Muscle layer of colon (tissue), 2 donors: ENCODE results near the gene FAM78A.

ENCODE experiments used
- H3K27ac ChIP-seq: one replicate; pipeline ENCODE4 v1.7.0; 2013; ENCODE audit warnings: low read depth, mild to moderate bottlenecking, low read length, moderate library complexity
- H3K27me3 ChIP-seq, 2 donors: one replicate each; pipeline ENCODE4 v1.7.0; 2013; ENCODE audit warnings: low read length in 2 of 2, mild to moderate bottlenecking in 2 of 2; ENCODE audit not compliant: insufficient read depth in 2 of 2, control insufficient read depth in 1 of 2
- H3K36me3 ChIP-seq: one replicate; pipeline ENCODE4 v1.7.0; 2013; ENCODE audit warnings: mild to moderate bottlenecking, low read length; ENCODE audit not compliant: insufficient read depth
- H3K4me1 ChIP-seq: one replicate; pipeline ENCODE4 v1.7.0; 2013; ENCODE audit warnings: mild to moderate bottlenecking, low read length; ENCODE audit not compliant: insufficient read depth
- H3K4me3 ChIP-seq, 2 donors: one replicate each; pipeline ENCODE4 v1.7.0; 2013; ENCODE audit warnings: low read length in 2 of 2, low read depth in 1 of 2, mild to moderate bottlenecking in 1 of 2, moderate library complexity in 1 of 2
- H3K9ac ChIP-seq: one replicate; pipeline ENCODE4 v1.7.0; 2013; ENCODE audit warnings: low read length
- H3K9me3 ChIP-seq: one replicate; pipeline ENCODE4 v1.7.0; 2013; ENCODE audit warnings: mild to moderate bottlenecking, low read length
- donor health status: abdominal sarcoma.
- donor health status: Adenocarcinoma of cecum.

The FAM78A gene

DNA sequence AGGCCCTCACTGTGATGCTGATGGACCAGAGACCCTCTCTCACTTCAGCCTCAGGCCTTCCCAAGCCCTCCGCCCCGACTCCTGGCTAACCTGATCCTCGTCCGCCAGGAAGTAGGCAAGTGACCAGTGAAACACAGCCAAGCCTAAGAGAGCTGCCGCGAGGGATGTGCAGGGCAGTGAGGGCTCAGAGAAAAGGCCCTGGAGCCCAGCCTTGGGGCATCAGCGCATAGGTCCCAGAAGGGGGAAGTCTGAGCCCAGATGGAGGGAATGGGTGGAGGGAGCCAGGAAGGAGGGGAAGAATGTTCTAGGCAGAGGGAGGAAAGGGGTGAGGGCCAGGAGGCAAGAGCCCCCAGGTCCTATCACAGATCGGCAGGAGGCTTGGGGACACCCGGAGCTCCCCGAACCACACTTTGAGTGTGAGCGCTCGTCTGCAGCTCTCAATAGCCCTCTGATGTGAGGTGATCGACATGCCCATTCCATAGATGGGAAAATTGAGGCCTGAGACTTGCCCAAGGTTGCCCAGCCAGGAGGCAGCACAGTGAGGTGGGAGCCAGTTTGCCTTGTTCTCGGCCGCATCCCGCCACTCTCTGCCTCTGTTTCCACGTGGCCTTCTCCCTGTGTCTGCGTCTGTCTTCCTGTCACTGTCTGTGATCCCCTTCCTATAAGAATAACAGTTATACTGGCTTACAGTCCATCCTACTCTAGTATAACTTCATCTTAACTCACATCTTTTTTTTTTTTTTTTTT is 33.4 kb upstream of the FAM78A start:
- no peak overlapping the region for H3K9ac ChIP-seq
- no peaks in the 10 kb centered on the region for H3K9me3 ChIP-seq
- H3K27me3 ChIP-seq = no peaks in the 10 kb centered on the region
- H3K4me1 ChIP-seq = no peaks in the 10 kb centered on the region
- H3K27ac ChIP-seq = no peak overlapping the region
- H3K36me3 ChIP-seq = no peaks in the 10 kb centered on the region
- H3K4me3 ChIP-seq = no peak overlapping the region

DNA sequence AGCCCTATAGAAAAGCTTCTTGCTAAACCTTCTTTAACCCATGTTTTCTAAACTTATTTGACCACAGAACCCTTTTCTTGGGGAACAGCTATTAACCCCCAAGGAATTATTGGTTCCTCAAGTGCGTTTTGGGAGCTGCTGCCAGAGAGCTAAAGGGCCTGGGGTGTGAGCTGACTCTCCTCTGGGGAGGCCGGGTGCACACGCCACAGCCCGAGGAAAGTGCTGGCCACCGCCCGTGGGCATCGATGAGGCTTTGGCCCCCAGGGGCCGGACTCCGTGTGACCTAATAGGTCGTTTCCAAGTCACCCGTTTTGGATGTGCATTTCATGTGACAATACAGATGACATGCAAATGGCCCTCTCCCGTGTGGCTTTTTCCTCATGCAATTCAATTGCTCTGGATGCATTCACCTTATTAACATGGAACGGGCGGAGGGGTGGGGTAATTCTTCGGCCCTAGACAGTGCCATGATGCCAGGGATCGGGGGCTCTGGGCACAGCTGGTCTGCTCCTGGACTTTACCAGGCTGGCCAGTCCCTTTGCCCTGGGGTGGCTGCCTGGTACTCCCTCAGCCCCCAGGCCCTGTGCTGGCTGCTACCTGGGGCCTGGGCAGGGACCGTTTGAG is 32.7 kb upstream of the FAM78A start:
- H3K4me1 ChIP-seq = no peaks in the 10 kb centered on the region
- no peak overlapping the region for H3K4me3 ChIP-seq
- no peak overlapping the region for H3K27ac ChIP-seq
- no peaks in the 10 kb centered on the region for H3K36me3 ChIP-seq
- no peaks in the 10 kb centered on the region for H3K9me3 ChIP-seq
- H3K9ac ChIP-seq = no peak overlapping the region
- no peaks in the 10 kb centered on the region for H3K27me3 ChIP-seq

DNA sequence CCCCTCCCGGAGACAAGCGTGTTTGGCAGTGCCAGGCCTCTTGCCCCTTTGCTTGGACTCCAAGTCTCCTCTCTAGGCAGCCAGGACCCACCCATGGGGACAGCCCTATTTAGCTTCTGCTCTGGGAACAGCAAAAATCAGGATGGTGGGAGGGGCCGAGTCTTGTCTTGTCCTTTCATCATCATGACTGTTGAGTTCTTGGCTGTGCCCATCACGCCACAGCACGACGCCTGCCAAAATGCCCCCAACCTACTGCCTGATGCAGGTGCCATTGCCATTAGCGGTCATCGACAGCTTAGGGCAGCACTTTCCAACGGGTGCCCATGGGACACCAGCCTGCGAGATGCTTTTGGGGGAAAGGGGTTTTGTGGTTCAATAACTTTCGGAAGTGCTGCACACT is 32.1 kb upstream of the FAM78A start:
- Histone ChIP-seq H3K36me3 (no peaks in the 10 kb centered on the region), H3K27me3 (no peaks in the 10 kb centered on the region), H3K4me1 (no peaks in the 10 kb centered on the region), H3K9me3 (no peaks in the 10 kb centered on the region), H3K27ac (no peak overlapping the region), H3K4me3 (no peak overlapping the region), H3K9ac (no peak overlapping the region)

DNA sequence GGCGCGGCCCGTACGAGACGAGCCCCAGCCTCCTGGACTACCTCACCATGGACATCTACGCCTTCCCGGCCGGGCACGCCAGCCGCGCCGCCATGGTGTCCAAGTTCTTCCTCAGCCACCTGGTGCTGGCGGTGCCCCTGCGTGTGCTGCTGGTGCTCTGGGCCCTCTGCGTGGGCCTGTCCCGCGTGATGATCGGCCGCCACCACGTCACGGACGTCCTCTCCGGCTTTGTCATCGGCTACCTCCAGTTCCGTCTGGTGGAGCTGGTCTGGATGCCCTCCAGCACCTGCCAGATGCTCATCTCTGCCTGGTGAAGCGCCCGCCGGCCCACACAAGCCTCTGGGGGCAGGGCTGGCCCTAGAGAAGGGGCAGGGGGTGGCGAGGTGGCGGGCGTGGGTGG is 31.7 kb upstream of the FAM78A start:
- H3K27me3 ChIP-seq = no peaks in the 10 kb centered on the region
- H3K4me1 ChIP-seq = no peaks in the 10 kb centered on the region
- H3K4me3 ChIP-seq = no peak overlapping the region
- H3K9me3 ChIP-seq = no peaks in the 10 kb centered on the region
- H3K36me3 ChIP-seq = no peaks in the 10 kb centered on the region
- no peak overlapping the region for H3K9ac ChIP-seq
- H3K27ac ChIP-seq = no peak overlapping the region

DNA sequence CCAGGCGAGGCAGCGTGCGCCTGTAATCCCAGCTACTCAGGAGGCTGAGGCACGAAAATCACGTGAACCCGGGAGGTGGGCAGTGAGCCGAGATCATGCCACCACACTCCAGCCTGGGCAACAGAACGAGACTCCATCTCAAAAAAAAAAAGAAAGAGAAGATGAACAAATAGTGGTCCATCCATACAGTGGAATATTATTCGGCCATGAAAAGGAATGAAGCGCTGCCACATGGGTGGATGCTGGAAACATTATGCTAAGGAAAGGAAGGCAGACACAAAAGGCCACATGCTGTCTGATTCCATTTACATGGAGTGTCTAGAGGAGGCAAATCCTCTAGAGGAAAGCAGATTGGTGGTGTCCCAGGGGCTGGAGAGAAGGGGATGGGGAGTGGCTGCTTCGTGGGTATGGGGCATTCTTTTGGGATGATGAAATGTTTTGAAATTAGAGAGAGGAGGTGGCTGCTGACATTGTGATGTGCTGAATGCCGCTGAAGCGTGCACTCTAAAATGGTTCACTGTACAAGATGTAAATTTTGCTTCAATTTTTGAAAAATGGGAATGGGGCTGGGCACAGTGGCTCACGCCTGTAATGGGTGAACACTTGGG is 30.2 kb upstream of the FAM78A start:
- no peaks in the 10 kb centered on the region for H3K4me1 ChIP-seq
- H3K27me3 ChIP-seq = no peaks in the 10 kb centered on the region
- H3K36me3 ChIP-seq = no peaks in the 10 kb centered on the region
- no peak overlapping the region for H3K27ac ChIP-seq
- no peaks in the 10 kb centered on the region for H3K9me3 ChIP-seq
- H3K4me3 ChIP-seq = no peak overlapping the region
- no peak overlapping the region for H3K9ac ChIP-seq

DNA sequence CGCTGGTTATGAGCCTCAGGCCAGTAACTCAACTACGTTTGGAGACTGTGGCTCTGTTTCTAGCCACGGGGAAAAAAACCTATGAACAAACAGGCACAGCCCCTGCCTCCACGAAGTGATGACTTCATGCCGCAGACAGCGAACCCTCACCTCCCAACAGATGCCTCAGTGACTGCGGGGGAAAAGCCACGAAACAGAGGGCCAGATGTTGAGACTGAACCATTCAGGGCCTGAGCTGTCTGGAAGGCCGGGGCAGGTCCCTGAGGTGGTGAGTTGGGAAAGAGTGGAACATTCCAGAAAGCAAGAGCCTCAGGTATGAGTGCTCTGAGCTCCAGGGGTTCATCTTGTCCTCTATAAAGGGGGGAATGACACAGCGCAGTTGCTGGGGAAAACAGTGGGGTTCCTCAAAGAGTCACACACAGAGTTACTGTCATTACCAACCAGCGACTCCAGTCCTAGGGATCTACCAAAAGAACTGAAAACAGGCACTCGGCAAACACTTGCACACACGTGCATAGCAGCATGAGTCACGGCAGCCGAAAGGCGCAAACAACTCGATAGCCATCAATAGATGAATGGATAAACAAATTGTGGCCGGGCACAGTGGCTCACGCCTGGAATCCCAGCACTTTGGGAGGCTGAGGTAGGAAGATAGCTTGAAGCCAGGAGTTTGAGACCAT is 28.5 kb upstream of the FAM78A start:
- Histone ChIP-seq H3K4me1 (no peaks in the 10 kb centered on the region), H3K27ac (no peak overlapping the region), H3K9me3 (no peaks in the 10 kb centered on the region), H3K36me3 (no peaks in the 10 kb centered on the region), H3K9ac (no peak overlapping the region), H3K4me3 (no peak overlapping the region), H3K27me3 (no peaks in the 10 kb centered on the region)

DNA sequence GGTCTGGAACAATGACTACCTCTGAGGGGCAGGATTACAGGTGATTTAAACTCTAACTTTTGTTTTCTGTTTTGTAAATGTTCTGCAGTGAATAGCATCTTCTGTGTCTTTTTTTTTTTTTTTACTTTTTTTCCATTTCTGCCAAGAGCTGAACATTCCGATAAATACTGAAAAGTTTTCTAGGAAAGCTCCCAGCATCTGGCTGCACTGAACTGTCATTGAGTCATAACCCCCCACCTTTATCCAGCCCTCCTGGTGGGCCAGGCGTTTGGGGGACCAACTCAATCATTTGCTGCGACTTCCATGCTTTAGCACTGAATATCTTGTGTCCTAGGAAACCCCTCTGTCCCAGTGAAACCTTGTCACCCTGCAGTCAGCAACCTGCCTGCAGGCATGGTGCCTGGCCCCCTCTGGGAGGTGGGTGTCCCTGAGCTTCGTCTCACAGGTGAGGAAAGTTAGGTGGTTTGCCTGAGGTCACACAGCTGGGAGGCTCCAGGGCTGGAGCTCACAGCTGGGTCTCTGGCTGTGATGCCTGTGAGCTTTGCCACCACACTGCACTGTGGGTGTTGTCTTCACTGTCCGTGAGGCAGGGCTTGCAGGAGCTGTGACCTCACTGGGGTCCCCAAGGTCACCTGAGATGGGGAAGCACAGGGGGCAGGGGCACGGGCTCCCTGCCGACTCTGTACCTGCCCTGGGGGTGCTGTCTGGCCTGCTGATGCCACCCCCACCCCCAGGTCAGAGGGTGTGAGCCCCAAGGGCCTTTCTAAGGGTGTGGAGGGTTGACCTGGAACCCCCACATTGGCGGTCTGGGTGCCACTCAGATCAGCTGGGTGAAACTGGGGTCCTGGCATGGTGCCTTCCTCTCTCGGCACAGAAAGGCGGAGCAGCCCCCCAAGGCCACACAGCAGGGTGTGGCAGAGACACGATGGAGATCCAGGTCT is 27.3 kb upstream of the FAM78A start:
- Histone ChIP-seq H3K9ac (no peak overlapping the region), H3K36me3 (no peaks in the 10 kb centered on the region), H3K9me3 (no peaks in the 10 kb centered on the region), H3K4me3 (no peak overlapping the region), H3K4me1 (no peaks in the 10 kb centered on the region), H3K27ac (no peak overlapping the region), H3K27me3 (no peaks in the 10 kb centered on the region)

DNA sequence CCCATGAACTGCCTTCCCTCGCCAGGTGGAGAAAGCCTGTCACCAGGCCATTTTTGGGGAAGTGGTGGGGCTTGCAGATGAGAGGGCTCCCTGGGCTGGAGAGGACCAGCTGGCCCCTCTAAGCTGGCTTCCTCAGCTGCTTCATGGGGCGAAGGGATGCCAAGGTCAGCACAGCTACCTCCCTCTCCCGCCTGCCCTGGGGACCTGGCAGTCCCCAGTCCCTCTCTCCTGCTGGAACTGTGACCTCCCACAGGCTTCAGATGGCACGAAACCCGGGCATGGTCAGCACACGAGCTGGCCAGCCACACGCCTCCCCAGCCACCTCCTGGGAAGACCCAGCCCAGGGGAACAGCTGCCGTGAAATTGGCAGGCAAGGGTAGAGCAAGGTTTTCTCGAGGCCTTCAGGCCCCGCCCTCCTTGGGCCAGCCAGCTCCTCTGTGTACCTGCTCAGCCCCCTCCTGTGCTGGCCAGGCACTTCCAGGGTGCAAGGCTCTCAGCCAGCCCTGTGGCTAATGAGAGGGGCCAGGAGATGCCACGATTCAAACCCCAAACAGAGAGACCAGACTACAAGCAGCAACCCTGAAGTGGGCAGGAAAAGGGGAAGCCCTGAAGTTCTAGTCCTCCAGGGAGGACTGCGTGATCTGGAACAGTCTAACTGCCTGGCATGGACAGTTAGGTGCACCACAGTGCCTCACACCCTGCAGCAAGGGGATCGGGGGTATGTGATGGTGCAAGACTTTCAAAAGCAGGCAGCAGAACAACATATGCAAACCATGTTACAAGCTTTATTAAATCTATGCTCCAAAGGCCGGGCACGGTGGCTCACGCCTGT is 26.1 kb upstream of the FAM78A start:
- Histone ChIP-seq H3K4me3 (no peak overlapping the region), H3K9me3 (no peaks in the 10 kb centered on the region), H3K4me1 (peaks cover 8% of the 10 kb centered on the region), H3K27me3 (no peaks in the 10 kb centered on the region), H3K36me3 (no peaks in the 10 kb centered on the region), H3K9ac (no peak overlapping the region), H3K27ac (no peak overlapping the region)

DNA sequence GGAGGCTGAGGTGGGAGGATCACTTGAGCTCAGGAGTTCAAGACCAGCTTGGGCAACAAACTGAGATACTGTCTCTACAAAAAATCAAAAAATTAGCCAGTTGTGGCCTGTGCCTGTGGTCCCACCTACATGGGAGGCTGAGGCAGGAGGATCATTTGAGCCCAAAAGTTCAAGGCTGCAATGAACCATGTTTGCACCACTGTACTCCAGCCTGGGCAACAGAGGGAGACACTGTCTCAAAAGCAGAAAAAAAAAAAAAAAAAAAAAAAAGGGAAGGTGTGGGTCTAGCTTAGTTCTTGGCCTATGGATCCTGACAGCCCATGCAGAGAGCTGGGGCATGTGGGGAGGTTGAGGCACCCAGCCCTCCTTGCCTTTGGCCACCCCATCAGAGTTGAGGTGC is 24.1 kb upstream of the FAM78A start:
- no peaks in the 10 kb centered on the region for H3K36me3 ChIP-seq
- H3K9me3 ChIP-seq = no peaks in the 10 kb centered on the region
- no peaks in the 10 kb centered on the region for H3K27me3 ChIP-seq
- no peak overlapping the region for H3K9ac ChIP-seq
- no peak overlapping the region for H3K4me3 ChIP-seq
- H3K4me1 ChIP-seq = peaks cover 12% of the 10 kb centered on the region
- H3K27ac ChIP-seq = no peak overlapping the region

DNA sequence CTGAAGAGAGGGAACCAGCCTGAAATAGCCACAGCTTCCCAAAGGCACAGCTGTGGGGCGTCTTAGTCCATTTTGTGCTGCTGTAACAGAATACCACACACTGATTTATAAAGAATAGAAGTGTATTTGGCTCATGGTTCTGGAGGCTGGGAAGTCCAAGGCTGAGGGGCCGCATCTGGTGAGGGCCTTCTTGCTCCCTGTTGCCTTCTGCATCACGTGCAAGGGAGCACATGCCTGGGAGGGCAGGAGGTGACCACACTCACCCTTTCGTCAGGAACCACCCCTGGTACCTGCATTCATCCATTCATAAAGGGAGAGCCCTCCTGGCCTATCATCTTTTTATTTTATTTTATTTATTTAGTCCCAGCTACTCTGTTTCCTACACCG is 23.6 kb upstream of the FAM78A start:
- Histone ChIP-seq H3K9me3 (no peaks in the 10 kb centered on the region), H3K4me3 (no peak overlapping the region), H3K27me3 (no peaks in the 10 kb centered on the region), H3K36me3 (no peaks in the 10 kb centered on the region), H3K27ac (no peak overlapping the region), H3K9ac (no peak overlapping the region), H3K4me1 (peaks cover 12% of the 10 kb centered on the region)
